IPS-15b (cell line): Measurements from ENCODE around the gene MEIOSIN.
"Not testable (repeated sequence)": the region's sequence is repeated elsewhere in the genome, so short reads cannot be mapped to it uniquely, and the experiment has no call there.

Experiments
- H3K27me3 ChIP-seq: one replicate; pipeline ENCODE4 v1.6.1; 2013; ENCODE audit warnings: low read length; ENCODE audit not compliant: control insufficient read depth, insufficient read depth
- H3K36me3 ChIP-seq: one replicate; pipeline ENCODE4 v1.6.1; 2013; ENCODE audit warnings: low read length; ENCODE audit not compliant: control insufficient read depth, insufficient read depth
- H3K4me1 ChIP-seq: one replicate; pipeline ENCODE4 v1.6.1; 2013; ENCODE audit warnings: mild to moderate bottlenecking, low read length; ENCODE audit not compliant: control insufficient read depth, insufficient read depth
- H3K4me3 ChIP-seq: one replicate; pipeline ENCODE4 v1.5.1; 2013; ENCODE audit warnings: low read depth, low read length
- H3K9ac ChIP-seq: one replicate; pipeline ENCODE4 v1.6.1; 2013; ENCODE audit warnings: low read depth, mild to moderate bottlenecking, low read length
- H3K9me3 ChIP-seq: one replicate; pipeline ENCODE4 v1.6.1; 2013; ENCODE audit warnings: mild to moderate bottlenecking, low read length; ENCODE audit not compliant: control insufficient read depth, insufficient read depth

The MEIOSIN gene

GRCh38 chr19:45711851-45712698 is 21.2 kb upstream of the MEIOSIN start:
- Histone ChIP-seq H3K4me3 (no peak overlapping the region), H3K9ac (no peak overlapping the region), H3K9me3 (no peaks in the 10 kb centered on the region), H3K27me3 (no peaks in the 10 kb centered on the region), H3K4me1 (peaks cover 5% of the 10 kb centered on the region), H3K36me3 (peaks cover 15% of the 10 kb centered on the region)

- Histone ChIP-seq H3K4me1 (peaks cover 5% of the 10 kb centered on the region), H3K27me3 (no peaks in the 10 kb centered on the region), H3K9ac (no peak overlapping the region), H3K36me3 (peaks cover 15% of the 10 kb centered on the region), H3K4me3 (no peak overlapping the region), H3K9me3 (no peaks in the 10 kb centered on the region)
Measured at GRCh38 chr19:45712699-45713067, 20.6 kb upstream of the MEIOSIN start.

- H3K27me3 ChIP-seq: no peaks in the 10 kb centered on the region
- peaks cover 15% of the 10 kb centered on the region for H3K36me3 ChIP-seq
- H3K4me3 ChIP-seq: no peak overlapping the region
- peaks cover 6% of the 10 kb centered on the region for H3K4me1 ChIP-seq
- no peaks in the 10 kb centered on the region for H3K9me3 ChIP-seq
- H3K9ac ChIP-seq: no peak overlapping the region
Measured at GRCh38 chr19:45713141-45713540, 20.1 kb upstream of the MEIOSIN start.

- Histone ChIP-seq H3K27me3 (no peaks in the 10 kb centered on the region), H3K4me1 (peaks cover 11% of the 10 kb centered on the region), H3K9me3 (no peaks in the 10 kb centered on the region), H3K4me3 (no peak overlapping the region), H3K36me3 (peaks cover 15% of the 10 kb centered on the region), H3K9ac (no peak overlapping the region)
Measured at GRCh38 chr19:45715139-45715538, 18.1 kb upstream of the MEIOSIN start.

GRCh38 chr19:45716359-45717130 is 16.7 kb upstream of the MEIOSIN start:
- peak overlapping the region; percentile 87 for H3K9ac ChIP-seq
- H3K4me1 ChIP-seq: peaks cover 11% of the 10 kb centered on the region
- no peaks in the 10 kb centered on the region for H3K9me3 ChIP-seq
- peak overlapping the region; percentile 90 for H3K4me3 ChIP-seq
- peaks cover 15% of the 10 kb centered on the region for H3K36me3 ChIP-seq
- no peaks in the 10 kb centered on the region for H3K27me3 ChIP-seq

GRCh38 chr19:45717131-45717982 is 15.9 kb upstream of the MEIOSIN start:
- H3K9ac ChIP-seq: peak overlapping the region; percentile 87
- no peaks in the 10 kb centered on the region for H3K9me3 ChIP-seq
- peak overlapping the region; percentile 90 for H3K4me3 ChIP-seq
- H3K36me3 ChIP-seq: peaks cover 11% of the 10 kb centered on the region
- peaks cover 11% of the 10 kb centered on the region for H3K4me1 ChIP-seq
- H3K27me3 ChIP-seq: no peaks in the 10 kb centered on the region

- peak overlapping the region; percentile 82 for H3K9ac ChIP-seq
- peaks cover 11% of the 10 kb centered on the region for H3K4me1 ChIP-seq
- no peaks in the 10 kb centered on the region for H3K27me3 ChIP-seq
- no peaks in the 10 kb centered on the region for H3K9me3 ChIP-seq
- peak overlapping the region; percentile 80 for H3K4me3 ChIP-seq
- peaks cover 4% of the 10 kb centered on the region for H3K36me3 ChIP-seq
Measured at GRCh38 chr19:45717983-45718650, 15.1 kb upstream of the MEIOSIN start.

- not testable (repeated sequence) for H3K9me3 ChIP-seq, H3K9ac ChIP-seq, H3K4me3 ChIP-seq, H3K36me3 ChIP-seq, H3K27me3 ChIP-seq
- peaks cover 11% of the 10 kb centered on the region for H3K4me1 ChIP-seq
Measured at GRCh38 chr19:45720065-45720464, 13.2 kb upstream of the MEIOSIN start.

- not testable (repeated sequence) for H3K9me3 ChIP-seq, H3K4me1 ChIP-seq, H3K4me3 ChIP-seq, H3K9ac ChIP-seq, H3K36me3 ChIP-seq, H3K27me3 ChIP-seq
Measured at GRCh38 chr19:45728683-45729082, 4.6 kb upstream of the MEIOSIN start.

GRCh38 chr19:45729800-45730290 is 3.4 kb upstream of the MEIOSIN start:
- H3K9ac ChIP-seq: peak overlapping the region; percentile 87
- no peaks in the 10 kb centered on the region for H3K9me3 ChIP-seq
- peak overlapping the region; percentile 88 for H3K4me3 ChIP-seq
- H3K27me3 ChIP-seq: no peaks in the 10 kb centered on the region
- peaks cover 8% of the 10 kb centered on the region for H3K4me1 ChIP-seq
- no peaks in the 10 kb centered on the region for H3K36me3 ChIP-seq
